Left forelimb (tissue), 1 donor: ENCODE data around the gene SH3RF2.
"Not testable (repeated sequence)": the region's sequence is repeated elsewhere in the genome, so short reads cannot be mapped to it uniquely, and the experiment has no call there.

Experiments
- DNase-seq: peaks from one replicate; pipeline ENCODE4 v3.0.0-alpha.2; 2018; ENCODE audit warnings: low spot score

SH3RF2 gene

GRCh38 chr5:145951071-145951470 lies 14.7 kb downstream of the SH3RF2 start:
- DNase-seq, result no peak

GRCh38 chr5:145953202-145953601 lies 16.8 kb downstream of the SH3RF2 start:
- no peak for DNase-seq

GRCh38 chr5:145954140-145954539 lies 17.8 kb downstream of the SH3RF2 start:
- DNase-seq, result not testable (repeated sequence)

- no peak for DNase-seq
Observed at GRCh38 chr5:145957388-145957787, 21.0 kb downstream of the SH3RF2 start.

- no peak for DNase-seq
Observed at GRCh38 chr5:145958436-145958835, 22.1 kb downstream of the SH3RF2 start.

- DNase-seq, result no peak
Observed at GRCh38 chr5:145960166-145960565, 23.8 kb downstream of the SH3RF2 start.

GRCh38 chr5:145960848-145961600 lies 24.6 kb downstream of the SH3RF2 start:
- DNase-seq, result no peak

- no peak for DNase-seq
Observed at GRCh38 chr5:145962001-145962400, 25.6 kb downstream of the SH3RF2 start.

- DNase-seq, result not testable (repeated sequence)
Observed at GRCh38 chr5:145964008-145964407, 27.6 kb downstream of the SH3RF2 start.

GRCh38 chr5:145965804-145966203 lies 29.4 kb downstream of the SH3RF2 start:
- no peak for DNase-seq

- no peak for DNase-seq
Observed at GRCh38 chr5:145967296-145967695, 30.9 kb downstream of the SH3RF2 start.

GRCh38 chr5:145968970-145969713 lies 32.8 kb downstream of the SH3RF2 start:
- DNase-seq, result no peak

GRCh38 chr5:145969714-145970092 lies 33.3 kb downstream of the SH3RF2 start:
- DNase-seq, result no peak

GRCh38 chr5:145971108-145971507 lies 34.7 kb downstream of the SH3RF2 start:
- no peak for DNase-seq

- DNase-seq, result no peak
Observed at GRCh38 chr5:145971701-145972100, 35.3 kb downstream of the SH3RF2 start.

- DNase-seq, result no peak
Observed at GRCh38 chr5:145975001-145975360, 38.6 kb downstream of the SH3RF2 start.

GRCh38 chr5:145975361-145976066 lies 39.1 kb downstream of the SH3RF2 start:
- no peak for DNase-seq

GRCh38 chr5:145976431-145977155 lies 40.2 kb downstream of the SH3RF2 start:
- DNase-seq, result no peak

- no peak for DNase-seq
Observed at GRCh38 chr5:145978171-145978570, 41.8 kb downstream of the SH3RF2 start.

GRCh38 chr5:145978708-145979107 lies 42.3 kb downstream of the SH3RF2 start:
- DNase-seq, result no peak

GRCh38 chr5:145979270-145980223 lies 43.2 kb downstream of the SH3RF2 start:
- DNase-seq, result no peak
